OCI-LY3 (cell line): Measurements from ENCODE around the gene RPL32.

Source experiments
- H2AFZ ChIP-seq: fragments of 200-600, 300-600 bp; shearing (Covaris generic); 2 replicates; pipeline ENCODE4 v1.6.0; 2014; ENCODE audit warnings: antibody characterized with exemption, low read depth, low read length
- H3K27ac ChIP-seq: fragments of 200-600, 300-600 bp; sonication (generic); 2 replicates; pipeline ENCODE4 v1.5.1; 2014; ENCODE audit warnings: mild to moderate bottlenecking, low read length, moderate library complexity, mixed read lengths
- H3K27me3 ChIP-seq: fragments of 200-600, 300-600 bp; sonication (generic); 2 replicates; pipeline ENCODE4 v1.6.1; 2014; ENCODE audit warnings: low read depth, low read length, mixed read lengths
- H3K36me3 ChIP-seq: fragments of 200-600, 300-600 bp; sonication (generic); replicated peaks from 2 replicates; pipeline ENCODE3; 2014; ENCODE audit warnings: low read depth, low read length, mixed read lengths
- H3K4me1 ChIP-seq: fragments of 300-600, 200-600 bp; sonication (generic); 2 replicates; pipeline ENCODE4 v1.6.1; 2014; ENCODE audit warnings: low read length, mixed read lengths
- H3K4me2 ChIP-seq: fragments of 200-600, 300-600 bp; sonication (generic); 2 replicates; pipeline ENCODE4 v1.6.1; 2014; ENCODE audit warnings: low read length, mixed read lengths
- H3K4me3 ChIP-seq: fragments of 300-600, 200-600 bp; sonication (generic); 2 replicates; pipeline ENCODE4 v1.5.1; 2014; ENCODE audit warnings: antibody characterized with exemption, mild to moderate bottlenecking, low read length, moderate library complexity
- H3K79me2 ChIP-seq: fragments of 300-600, 200-600 bp; shearing (Covaris generic); 2 replicates; pipeline ENCODE4 v1.6.1; 2014; ENCODE audit warnings: mild to moderate bottlenecking, low read length, mixed read lengths
- H3K9ac ChIP-seq: fragments of 300-600, 200-600 bp; shearing (Covaris generic); 2 replicates; pipeline ENCODE4 v1.6.0; 2014; ENCODE audit warnings: mild to moderate bottlenecking, low read length, moderate library complexity
- H3K9me3 ChIP-seq: fragments of 200-600, 300-600 bp; shearing (Covaris generic); 2 replicates; pipeline ENCODE4 v1.6.1; 2014; ENCODE audit warnings: low read length, mixed read lengths; ENCODE audit not compliant: insufficient read depth
- H4K20me1 ChIP-seq: fragments of 200-600, 300-600 bp; sonication (generic); 2 replicates; pipeline ENCODE4 v1.6.1; 2016; ENCODE audit warnings: low read length, mixed read lengths; ENCODE audit not compliant: insufficient read depth
- TF ChIP-seq, protein P1 (sequence below): fragments of 200-600, 300-600 bp; sonication (generic); IDR thresholded peaks from 2 replicates; pipeline ENCODE4 v1.5.1; 2014; ENCODE audit warnings: antibody characterized with exemption, low read length, low read depth

The RPL32 gene

GRCh38 chr3:12785096-12785495 is 56.3 kb downstream of the RPL32 start:
- no peak overlapping the region for H2AFZ ChIP-seq
- H3K9me3 ChIP-seq = no peaks in the 10 kb centered on the region
- peaks cover 38% of the 10 kb centered on the region for H3K27me3 ChIP-seq
- H3K4me2 ChIP-seq = no peak overlapping the region
- no peak overlapping the region for H3K9ac ChIP-seq
- H3K4me3 ChIP-seq = no peak overlapping the region
- TF ChIP-seq, protein P1, sequence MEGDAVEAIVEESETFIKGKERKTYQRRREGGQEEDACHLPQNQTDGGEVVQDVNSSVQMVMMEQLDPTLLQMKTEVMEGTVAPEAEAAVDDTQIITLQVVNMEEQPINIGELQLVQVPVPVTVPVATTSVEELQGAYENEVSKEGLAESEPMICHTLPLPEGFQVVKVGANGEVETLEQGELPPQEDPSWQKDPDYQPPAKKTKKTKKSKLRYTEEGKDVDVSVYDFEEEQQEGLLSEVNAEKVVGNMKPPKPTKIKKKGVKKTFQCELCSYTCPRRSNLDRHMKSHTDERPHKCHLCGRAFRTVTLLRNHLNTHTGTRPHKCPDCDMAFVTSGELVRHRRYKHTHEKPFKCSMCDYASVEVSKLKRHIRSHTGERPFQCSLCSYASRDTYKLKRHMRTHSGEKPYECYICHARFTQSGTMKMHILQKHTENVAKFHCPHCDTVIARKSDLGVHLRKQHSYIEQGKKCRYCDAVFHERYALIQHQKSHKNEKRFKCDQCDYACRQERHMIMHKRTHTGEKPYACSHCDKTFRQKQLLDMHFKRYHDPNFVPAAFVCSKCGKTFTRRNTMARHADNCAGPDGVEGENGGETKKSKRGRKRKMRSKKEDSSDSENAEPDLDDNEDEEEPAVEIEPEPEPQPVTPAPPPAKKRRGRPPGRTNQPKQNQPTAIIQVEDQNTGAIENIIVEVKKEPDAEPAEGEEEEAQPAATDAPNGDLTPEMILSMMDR = no peak
- H3K4me1 ChIP-seq = no peaks in the 10 kb centered on the region
- no peaks in the 10 kb centered on the region for H3K79me2 ChIP-seq
- no peak overlapping the region for H3K27ac ChIP-seq
- no peaks in the 10 kb centered on the region for H3K36me3 ChIP-seq
- no peaks in the 10 kb centered on the region for H4K20me1 ChIP-seq
